Forelimb muscle (tissue), 1 donor: ENCODE measurements around the gene DUOXA1. TPM values are rescaled to one million over a fixed set of nuclear protein-coding genes. Genes with fewer than 3 reads are reported as not detected.
A peak's percentile ranks its signal among the peaks of the same experiment; 100 is the strongest.

Experiments
- DNase-seq: peaks from one replicate; pipeline ENCODE4 v3.0.0-alpha.2; 2013; ENCODE audit warnings: low read depth
- polyA plus RNA-seq: library from polyadenylated mRNA; unstranded; fragments of 120-200 nt; gene quantifications from one replicate; pipeline ENCODE4 v1.2.1, GENCODE V29; 2013; ENCODE audit not compliant: insufficient read length

The DUOXA1 gene
- polyA plus RNA-seq = not detected

- no peak for DNase-seq
These were observed at the start of gene DUOXA1, which contains the start of gene DUOX1 for GRCh38 chr15:45129651-45130129. DUOXA1 (minus strand) TSS chr15:45129879; CDS start chr15:45123014, 6,865 bp downstream. DUOX1 (plus strand) TSS chr15:45129994; CDS start chr15:45131967, 1,973 bp downstream.

GRCh38 chr15:45177285-45177684, 47.6 kb upstream of the DUOXA1 start:
- DNase-seq = no peak

- no peak for DNase-seq
These were observed 44.9 kb upstream of the DUOXA1 start for GRCh38 chr15:45174577-45174976.

GRCh38 chr15:45174069-45174468, 44.4 kb upstream of the DUOXA1 start:
- DNase-seq = no peak

- no peak for DNase-seq
These were observed 42.2 kb upstream of the DUOXA1 start for GRCh38 chr15:45171912-45172311.

- DNase-seq = no peak
These were observed 40.2 kb upstream of the DUOXA1 start for GRCh38 chr15:45169608-45170480.

GRCh38 chr15:45168751-45169551, 39.3 kb upstream of the DUOXA1 start:
- DNase-seq = no peak

- no peak for DNase-seq
These were observed 38.6 kb upstream of the DUOXA1 start for GRCh38 chr15:45168286-45168685.

- no peak for DNase-seq
These were observed 38.0 kb upstream of the DUOXA1 start for GRCh38 chr15:45167631-45168205.

- peak; percentile 35 for DNase-seq
These were observed 37.4 kb upstream of the DUOXA1 start for GRCh38 chr15:45166834-45167630.

- DNase-seq = no peak
These were observed 35.9 kb upstream of the DUOXA1 start for GRCh38 chr15:45165536-45165935.

- DNase-seq = no peak
These were observed 35.2 kb upstream of the DUOXA1 start for GRCh38 chr15:45164914-45165313.

GRCh38 chr15:45163508-45163856, 33.8 kb upstream of the DUOXA1 start:
- no peak for DNase-seq

- DNase-seq = peak; percentile 46
These were observed 33.3 kb upstream of the DUOXA1 start for GRCh38 chr15:45162771-45163507.

GRCh38 chr15:45161666-45162065, 32.0 kb upstream of the DUOXA1 start:
- DNase-seq = no peak

GRCh38 chr15:45157974-45158373, 28.3 kb upstream of the DUOXA1 start:
- DNase-seq = no peak

- DNase-seq = no peak
These were observed 27.2 kb upstream of the DUOXA1 start for GRCh38 chr15:45156744-45157455.

GRCh38 chr15:45155739-45156138, 26.1 kb upstream of the DUOXA1 start:
- no peak for DNase-seq

- no peak for DNase-seq
These were observed 22.5 kb upstream of the DUOXA1 start for GRCh38 chr15:45151998-45152828.
